Left lobe of liver (tissue), 2 donors: ENCODE measurements around the gene IL4I1. TPM values are rescaled to one million over a fixed set of nuclear protein-coding genes. Genes with fewer than 3 reads are reported as not detected.

Experiments used
- ATAC-seq: fragments of 200-7000 bp; cut with Tn5 transposase; one replicate; pipeline ENCODE4 v1.9.1; 2020; ENCODE audit warnings: mild to moderate bottlenecking, moderate library complexity
- DNase-seq: peaks from one replicate; pipeline ENCODE4 v3.0.0-alpha.2; 2020; ENCODE audit warnings: low spot score
- total RNA-seq: library from RNA; stranded (reverse); gene quantifications from one replicate; pipeline ENCODE4 v1.2.1, GENCODE V29; 2021
- donor health status: DM: no; HTN: no; CAD: no; lungs with moderate emphysema.
- donor health status: DM: no; HTN: yes; CAD: no.

Gene IL4I1
- total RNA-seq, 1 donor from 2014 or later = 0.13 TPM

DNA sequence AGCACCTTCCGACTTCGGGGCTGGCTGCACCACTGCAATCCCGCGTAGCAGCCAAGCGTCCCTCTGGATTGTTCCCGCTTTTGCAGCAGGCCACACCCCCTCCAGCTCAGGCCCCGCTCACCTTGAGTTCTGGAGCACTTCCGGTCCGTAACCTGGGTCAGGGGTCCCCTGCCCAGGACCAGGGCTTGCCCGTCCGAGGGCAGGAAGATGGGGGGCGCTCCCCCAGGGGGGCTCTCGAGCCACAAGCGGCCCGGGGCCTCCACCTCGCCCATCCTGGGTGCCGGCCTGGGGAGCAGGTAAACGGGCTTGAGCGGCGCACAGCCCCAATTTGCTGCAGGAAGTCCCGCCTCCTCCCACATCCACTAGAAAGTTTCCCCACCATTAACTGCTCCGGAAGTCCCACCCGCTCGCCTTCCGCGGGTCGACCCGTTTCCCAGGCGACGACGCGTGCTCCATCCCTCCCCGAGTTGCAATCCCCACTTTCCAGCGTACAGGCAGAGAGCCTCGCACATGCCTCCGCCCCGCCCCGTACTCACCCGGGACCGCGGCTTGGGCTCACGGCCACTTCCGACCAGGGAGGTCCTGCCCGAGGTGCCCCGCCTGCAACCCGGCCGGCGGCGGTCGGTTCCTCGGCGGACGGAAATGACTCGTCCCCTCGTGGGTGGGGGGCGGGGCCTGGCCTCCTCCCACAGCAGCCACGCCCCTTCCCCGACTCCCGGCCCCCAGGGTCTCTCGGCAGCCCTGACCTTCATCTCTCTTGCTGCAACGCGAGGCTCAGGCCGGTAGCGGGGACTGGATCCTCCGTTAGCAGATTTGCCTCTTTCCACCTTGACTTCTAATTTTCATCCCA is 29.5 kb downstream of the IL4I1 start, which contains the start of gene PNKP:
Gene PNKP, minus strand, starts transcription at position 644 of the 850 bp plus-strand sequence. Its CDS starts 372 bp downstream, at position 272.
- ATAC-seq (peak; percentile 64), DNase-seq (peak; percentile 90)

DNA sequence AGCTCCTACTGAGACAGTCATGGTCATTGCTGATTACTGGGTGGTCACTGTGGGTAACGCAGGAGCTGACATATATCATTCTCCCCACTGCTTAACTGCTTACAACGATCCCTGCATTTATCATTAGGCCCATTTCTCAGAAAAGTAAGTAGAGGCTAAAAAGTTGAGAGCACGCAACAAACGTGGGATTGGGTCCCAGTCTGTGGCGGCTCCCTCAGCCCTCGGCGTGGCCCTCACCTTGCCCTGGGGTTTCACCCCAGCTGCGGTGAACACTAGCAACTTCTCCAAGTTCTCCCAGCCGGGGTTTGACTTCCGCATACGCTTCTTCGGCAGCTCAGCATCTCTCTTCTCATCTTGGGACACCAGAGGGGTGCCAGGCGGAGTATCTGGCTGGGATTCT is 31.8 kb downstream of the IL4I1 start:
- DNase-seq (no peak), ATAC-seq (no peak)

DNA sequence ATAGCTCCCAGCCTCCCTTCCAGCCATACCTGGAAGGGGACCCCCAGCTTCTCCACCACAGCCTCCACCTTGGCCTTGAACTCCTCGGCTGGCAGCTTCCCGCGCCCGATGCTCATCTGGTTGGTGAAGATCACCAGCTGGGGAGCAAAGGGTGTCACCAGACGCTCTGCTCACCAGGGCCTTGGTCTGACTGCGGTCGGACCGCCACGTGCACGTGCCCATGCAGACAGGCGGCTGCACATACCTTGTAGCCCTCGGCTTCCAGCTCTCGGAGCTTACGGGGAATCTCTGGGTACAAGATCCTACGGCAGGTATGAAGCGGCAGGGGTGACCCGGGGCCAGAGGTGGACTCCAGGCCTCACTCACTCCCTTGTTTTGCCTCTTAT is 32.8 kb downstream of the IL4I1 start:
- no peak for ATAC-seq
- peak; percentile 46 for DNase-seq

DNA sequence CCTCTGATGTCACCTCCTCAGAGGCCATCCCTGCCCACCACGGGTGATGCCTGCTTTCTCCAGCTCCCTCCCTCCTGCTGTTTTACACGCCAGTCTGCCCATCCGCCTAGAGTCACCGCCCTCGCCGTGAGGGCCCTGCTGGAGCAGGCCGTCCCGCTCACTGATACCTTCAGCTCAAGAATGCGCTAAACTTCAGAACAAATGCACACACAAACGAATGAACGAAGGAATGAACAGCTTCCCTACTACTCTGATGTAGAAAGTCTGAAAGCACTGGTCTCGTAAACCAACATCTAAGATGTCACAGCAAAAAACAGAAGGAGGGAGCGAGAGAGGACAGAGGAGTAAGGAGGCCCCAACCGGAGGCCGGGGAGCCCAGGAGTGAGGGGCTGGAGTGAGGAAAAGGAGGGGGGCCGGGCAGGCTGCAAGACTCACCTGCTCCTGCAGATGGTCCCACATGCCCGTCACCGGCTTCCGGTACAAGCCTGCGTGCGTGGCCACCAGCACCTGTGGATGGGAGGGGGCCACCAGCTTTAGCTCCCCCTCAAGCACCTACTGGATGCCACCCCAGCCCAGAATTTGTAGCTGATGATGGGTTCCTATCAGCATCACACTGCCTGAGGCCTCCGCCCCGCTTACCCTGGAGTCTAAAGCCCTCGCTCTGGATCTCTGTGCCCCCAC is 33.3 kb downstream of the IL4I1 start:
- ATAC-seq (no peak), DNase-seq (no peak)

DNA sequence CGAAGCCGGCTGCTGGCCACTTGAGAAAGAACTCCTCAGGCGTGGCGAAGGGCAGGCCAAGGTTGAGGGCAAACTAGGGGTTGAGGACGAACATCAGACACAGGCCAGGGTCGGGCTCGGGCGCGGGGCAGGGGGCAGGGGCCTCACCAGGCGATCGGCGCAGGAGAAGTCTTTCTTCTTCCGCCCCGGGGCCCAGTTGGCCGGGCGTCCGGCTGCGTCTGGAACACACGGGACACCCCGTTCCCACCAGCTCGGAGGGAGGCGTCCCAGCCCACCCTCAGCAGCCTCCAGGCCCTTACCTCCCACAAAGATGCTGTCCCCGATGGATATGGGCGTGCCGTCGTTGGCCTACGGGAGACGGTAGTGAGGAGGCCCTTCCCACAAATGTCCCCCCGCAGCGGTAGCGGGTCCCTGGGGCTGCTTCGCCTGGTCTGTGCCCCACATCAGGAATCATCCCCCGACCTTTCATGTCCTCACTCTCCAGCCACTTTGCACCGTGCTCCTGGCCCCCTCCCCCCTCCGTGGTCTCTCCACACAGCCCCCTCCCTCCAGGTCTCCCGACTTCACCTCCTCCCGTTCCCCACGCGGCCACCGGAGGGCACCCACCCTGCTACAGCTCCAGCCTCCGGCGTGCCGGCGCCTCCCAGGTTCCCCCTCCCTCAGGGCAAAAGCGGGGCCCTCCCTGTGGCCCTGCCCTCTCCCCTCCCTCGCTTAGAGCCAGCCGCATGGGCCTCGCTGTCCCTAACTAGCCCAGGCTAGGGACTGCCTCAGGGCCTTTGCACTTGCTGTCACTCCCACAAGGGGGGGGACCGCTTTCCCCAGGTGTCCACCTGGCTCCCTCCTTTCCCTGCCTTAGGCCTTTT is 34.1 kb downstream of the IL4I1 start:
- ATAC-seq = no peak
- DNase-seq = peak; percentile 48

DNA sequence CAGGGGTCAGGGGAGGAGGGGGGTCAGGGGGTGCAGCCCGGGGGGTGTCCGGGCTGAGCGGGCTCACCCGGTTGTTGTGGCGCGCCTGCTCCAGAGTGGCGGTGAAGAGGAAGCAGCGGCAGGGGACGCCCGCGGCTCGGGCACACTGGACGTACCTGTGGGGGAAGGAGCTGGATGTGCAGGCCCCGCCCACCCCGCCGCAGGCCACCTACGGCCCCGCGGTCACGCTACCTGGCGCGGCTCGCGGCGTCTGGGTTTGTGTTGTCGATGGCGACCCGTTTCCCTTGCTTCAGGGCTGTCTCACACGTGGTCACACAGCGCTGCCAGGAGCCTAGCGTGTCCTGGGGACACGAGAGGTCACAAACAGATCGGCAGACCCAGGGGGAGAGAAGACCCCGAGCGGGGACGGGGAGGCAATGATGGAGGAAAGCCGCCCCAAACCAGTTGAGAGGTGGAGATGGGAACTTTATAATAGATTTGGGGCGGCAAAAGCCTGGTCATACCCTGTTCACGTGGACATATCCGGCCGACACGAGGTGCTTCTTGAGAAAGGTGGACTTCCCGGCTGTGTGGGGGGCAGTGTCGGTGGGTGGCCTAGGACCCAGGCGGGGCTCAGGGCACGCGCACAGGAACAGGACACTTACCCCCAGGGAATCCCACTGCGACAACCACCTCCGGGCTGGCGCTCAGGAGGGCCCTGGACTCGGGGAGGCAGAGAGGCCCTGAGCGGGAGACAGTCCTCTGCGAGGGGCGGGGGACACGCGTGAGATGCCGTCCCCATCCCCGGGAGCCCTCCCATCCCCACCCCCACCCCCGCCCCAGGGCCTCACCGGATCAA is 34.9 kb downstream of the IL4I1 start:
- DNase-seq = peak; percentile 51
- ATAC-seq = no peak

DNA sequence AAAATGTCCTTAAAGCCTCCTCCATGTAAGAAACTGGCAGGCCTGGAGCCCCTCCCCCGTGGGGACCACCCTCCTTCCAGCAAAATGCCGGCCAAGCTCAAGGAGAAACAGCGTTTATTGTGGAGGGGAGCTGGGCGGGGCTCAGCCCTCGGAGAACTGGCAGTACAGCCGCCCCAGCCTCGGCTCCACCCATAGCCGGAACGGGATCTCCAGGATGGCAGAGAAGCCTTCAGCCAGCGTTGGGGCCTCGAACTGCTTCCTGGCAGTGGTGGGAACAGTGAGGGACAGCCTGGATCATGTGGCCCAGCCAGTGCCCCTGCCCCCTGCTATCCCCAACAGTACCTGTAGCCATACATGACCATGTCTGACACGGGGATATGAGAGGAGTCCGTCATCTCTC is 35.6 kb downstream of the IL4I1 start:
- ATAC-seq = no peak
- DNase-seq = peak; percentile 48

DNA sequence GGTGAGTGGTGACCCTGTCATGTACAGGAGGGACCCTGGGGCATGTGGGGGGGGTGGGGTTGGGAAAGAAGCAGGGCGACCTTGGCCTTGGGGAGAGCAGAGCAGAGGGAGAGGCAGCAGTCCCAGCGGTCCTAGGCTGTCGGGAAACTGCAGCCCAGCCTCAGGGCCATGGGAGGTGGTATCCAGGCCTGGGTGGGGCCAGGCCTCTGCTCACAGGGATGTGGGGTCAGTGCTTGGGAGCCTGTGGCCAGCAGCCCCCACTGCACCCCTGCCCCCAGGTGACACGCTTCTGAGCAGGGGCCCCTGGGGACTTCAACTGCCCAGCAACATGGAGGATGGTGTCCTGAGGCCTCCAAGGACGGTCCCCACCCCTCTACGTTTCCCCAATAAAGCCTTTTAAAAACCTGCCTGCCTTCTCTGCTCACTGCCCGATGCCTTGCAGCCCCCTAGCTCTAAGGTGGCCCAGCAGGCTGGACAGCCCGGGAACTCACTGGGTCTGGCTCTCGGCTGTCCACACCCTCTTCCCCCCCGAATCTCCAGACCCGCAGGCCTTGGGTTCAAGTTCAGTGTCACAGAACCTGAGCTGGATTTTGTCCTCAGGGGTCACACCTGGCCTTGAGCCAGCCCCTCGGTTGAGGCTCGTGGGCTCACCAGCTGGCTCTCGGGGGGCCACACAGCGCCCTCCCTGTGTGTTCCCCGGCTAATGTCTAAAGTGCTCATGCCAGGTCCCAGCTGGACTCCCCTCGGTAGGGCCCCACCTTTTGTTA is 36.2 kb downstream of the IL4I1 start:
- DNase-seq = no peak

DNA sequence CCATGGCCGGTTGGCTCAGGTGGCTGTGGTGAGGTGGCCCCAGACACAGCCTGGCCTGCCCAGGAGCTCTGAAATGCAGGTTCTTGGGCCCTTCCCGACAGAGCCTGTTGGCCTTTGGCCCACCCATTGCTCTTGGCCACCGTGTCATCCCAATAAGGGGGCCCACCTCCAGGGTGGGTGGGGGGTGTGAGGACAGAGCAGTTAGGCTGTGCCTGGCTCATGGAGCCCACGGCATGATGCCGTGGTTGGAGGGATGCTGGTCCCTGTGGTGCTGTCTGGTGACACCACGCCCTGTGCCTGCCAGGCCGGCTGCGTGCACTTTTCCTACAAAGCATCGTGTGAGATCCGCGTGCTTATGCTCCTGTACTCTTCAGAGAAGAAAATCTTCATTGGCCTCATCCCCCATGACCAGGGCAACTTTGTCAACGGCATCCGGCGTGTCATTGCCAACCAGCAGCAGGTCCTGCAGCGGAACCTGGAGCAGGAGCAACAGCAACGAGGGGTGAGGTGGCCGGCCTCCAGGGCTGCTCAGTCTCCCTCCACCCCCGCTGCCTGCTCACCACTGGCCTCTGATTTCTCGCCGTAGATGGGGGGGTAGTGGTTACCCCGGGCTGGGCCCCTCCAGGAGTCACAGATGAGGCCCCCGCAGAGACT is 36.9 kb downstream of the IL4I1 start:
- no peak for ATAC-seq
- DNase-seq = peak; percentile 48

More for the DNA sequence above, 36.2 kb downstream of the IL4I1 start:
- no peak for ATAC-seq

DNA sequence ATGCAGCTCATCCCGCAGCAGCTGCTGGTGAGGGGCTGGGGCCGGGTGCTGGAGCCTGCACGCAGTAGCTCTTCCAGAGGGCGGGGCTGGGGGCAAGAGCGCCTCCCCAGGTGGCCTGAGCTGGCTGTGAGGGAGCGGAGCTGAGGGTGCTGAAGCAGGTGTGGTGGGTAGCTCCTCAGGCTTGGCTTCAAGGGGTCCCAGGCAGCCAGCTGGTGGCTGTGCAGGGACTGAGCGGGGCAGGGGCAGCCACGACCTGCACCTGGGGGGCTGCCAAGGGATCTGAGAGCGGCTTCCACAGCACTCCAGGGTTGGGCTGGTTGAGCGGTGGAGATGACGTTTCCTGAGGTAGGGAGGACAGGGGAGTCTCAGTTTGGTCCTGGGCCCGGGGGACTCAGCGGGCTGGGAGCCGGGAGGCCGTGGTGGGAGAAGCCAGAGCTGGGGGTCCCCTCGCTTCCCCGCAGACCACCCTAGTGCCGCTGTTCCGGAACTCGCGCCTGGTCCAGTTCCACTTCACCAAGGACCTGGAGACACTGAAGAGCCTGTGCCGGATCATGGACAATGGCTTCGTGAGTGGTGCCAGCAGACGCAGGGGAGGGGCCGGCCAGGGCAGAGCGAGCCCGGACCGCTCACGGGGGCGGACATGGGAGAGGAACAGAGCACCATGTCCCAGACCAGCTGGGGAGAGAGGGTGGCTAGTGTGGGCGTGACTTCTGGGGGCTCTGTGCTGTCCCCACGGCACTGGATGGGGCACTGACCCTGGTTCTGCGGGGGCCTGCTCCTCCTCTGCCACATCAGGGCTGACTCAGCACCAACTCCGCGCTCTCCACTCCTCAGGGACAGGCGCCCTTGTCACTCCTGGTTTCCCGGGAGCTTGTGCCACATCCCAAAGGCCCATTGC is 38.4 kb downstream of the IL4I1 start:
- DNase-seq (peak; percentile 48), ATAC-seq (no peak)

DNA sequence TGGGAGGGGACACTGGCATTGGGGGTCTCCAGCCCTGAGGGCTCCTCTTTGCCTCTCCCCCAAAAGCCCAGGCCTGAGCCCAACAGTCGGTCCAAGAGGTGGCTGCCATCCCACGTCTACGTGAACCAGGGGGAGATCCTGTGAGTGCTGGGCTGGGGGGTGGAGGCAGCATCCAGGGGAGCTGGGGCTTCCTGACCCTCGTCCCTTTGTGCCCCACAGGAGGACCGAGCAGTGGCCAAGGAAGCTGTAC is 38.9 kb downstream of the IL4I1 start:
- peak; percentile 46 for DNase-seq
- no peak for ATAC-seq

DNA sequence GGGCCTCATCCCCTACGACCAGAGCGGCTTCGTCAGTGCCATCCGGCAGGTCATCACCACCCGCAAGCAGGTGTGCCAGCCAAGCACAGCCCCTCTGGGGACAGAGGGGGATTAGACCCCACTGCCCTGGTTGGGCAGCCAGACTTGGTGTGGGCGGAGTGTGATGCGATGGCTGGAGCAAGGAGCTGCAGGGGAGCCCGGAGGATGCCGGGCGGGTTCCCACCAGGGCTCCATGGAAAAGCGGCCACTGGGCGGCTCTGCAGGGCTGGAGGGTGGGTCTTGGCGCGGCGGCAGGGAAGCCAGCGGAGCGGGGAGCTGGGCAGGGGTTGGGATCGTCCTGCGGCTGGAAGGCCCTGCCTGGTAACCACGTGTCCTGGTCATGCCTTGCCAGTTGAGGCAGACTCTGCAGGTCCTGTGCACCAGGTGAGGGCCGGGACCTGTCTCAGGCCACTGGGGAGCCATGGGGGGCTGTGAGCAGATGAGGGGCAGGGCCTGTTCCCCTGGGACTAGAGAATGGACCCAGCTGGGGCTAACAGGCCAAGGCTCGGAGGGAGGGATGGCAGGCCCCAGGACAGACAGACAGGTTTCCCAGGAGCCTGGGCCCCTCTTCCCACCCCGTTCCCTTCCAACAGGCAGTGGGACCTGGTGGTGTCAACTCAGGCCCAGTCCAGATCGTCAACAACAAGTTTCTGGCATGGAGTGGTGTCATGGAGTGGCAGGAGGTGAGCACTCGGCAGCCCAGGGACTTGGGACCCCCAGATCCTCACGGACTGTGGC is 39.4 kb downstream of the IL4I1 start:
- DNase-seq = peak; percentile 47
- ATAC-seq = no peak

DNA sequence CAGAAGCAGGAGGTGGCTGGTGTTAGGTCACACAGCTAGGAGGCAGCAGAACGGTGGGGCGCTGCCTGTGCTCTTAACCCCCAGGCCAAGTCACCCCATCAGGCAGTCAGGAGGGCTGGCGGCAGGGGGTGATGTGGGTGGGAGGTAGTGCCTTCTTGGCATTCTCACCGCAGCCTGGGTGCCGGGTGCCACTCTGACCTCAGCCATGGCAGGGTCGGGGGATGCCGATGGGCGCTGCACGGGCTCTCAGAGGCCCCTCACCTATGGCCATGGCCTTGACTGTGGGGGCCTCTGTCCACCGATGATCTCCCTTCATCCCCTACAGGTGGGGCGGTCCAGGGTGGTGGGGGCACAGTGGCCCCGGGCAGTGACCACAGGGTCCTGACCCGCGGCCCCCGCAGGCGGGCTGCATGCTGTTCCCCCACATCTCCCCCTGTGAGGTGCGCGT is 40.1 kb downstream of the IL4I1 start:
- no peak for ATAC-seq
- DNase-seq = peak; percentile 46

DNA sequence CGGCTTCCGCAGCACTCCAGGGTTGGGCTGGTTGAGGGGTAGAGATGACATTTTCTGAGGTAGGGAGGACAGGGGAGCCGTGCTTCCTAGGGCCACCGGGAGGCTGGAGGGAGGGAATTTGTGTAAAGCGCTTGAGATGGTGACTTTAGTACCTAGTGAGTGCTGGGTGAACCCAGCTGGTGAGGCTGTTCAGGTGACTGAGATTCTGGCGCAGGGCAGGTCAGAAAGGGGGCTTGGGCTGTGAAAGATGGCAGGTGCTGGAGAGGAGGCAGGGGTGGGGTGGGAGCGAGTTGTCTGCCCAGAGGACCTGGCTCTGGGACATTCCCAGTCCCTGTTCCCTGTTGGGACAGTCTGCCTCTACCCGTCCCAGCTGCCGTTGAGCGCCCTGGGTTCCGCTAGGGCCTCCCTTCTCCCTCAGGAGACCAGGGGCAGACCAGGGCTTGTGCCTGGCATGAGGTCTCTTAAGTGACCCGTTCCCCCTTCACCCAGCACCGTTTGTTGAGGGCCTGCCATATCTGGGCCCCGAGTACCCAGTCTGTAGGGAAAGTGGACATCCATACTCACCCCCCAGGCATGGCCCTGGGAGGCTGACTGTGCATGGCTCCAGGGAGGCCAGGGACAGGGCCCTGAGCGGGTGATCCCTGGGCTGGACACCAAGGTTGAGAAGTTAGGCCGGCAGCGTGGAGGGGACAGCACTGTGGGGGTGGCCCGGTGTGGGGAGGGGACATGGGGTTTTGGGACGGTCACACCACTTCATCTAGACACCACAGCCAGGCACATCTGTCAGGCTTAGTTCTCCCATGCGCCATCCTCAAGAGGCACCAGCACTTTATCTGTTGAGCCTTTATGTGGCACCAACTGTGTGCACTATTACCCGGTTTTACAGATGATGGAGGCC is 40.8 kb downstream of the IL4I1 start:
- ATAC-seq = no peak
- DNase-seq = peak; percentile 44

DNA sequence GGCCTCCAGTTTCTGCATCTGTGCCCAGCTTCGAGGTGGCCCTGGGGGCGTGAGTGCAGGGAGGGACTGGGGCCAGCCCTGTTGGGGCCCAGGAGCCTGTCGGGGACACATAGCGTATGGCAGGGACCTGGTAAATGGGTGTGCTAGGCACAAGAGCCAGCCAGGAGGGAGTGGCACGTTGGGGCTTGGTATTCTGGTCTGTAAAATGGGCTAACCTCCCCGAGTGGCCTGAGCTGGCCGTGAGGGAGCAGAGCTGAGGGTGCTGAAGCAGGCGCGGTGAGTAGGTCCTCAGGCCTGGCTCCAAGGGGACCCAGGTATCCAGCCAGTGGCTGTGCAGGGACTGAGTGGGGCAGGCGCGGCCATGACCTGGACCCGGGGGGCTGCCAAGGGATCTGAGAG is 41.4 kb downstream of the IL4I1 start:
- ATAC-seq = no peak
- DNase-seq = no peak
